HG03342 (cell line): Measurements from ENCODE around the gene MSL1.
A peak's percentile ranks its signal among the peaks of the same experiment; 100 is the strongest.

Experiments used
- ATAC-seq: cut with Tn5 transposase; IDR thresholded peaks from one replicate; pipeline ENCODE4 v1.9.1; 2021; ENCODE audit warnings: mild to moderate bottlenecking, moderate library complexity; ENCODE audit not compliant: unreplicated experiment

The MSL1 gene

DNA sequence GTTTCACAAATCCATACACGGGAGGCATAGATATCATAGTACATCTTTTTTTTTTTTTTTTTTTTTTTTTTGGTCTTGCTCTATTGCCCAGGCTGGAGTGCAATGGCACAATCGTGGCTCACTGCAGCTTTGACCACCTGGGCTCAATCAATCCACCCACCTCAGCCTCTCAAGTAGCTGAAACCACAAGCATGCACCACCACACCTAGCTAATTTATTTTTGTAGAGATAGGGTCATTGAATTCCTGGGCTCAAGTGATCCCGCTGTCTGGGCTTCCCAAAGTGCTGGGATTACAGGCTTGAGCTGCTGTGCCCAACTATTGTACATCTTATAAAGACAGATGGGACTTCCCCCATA, 52.0 kb downstream of the MSL1 start:
- ATAC-seq: no peak

DNA sequence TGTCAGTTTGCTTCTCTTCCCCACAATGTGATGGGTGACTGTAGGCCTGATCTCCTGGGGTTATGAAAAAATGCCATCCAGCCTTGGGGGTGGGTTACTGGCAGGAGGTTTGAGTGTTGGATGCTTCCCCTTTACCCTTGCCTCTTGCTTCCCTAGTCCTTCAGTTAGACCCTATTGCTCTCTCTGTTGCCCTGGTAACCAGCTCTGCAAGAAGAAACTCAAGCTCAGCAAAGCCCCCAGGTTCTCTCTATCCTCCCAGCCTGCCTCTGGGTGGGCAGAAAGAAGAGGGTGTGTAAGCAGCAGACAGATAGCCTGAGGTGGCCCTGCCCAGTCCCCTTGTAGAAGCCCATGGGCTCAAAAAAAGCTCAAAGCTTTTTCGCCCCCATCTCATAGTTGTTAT, 52.7 kb downstream of the MSL1 start:
- no peak for ATAC-seq

DNA sequence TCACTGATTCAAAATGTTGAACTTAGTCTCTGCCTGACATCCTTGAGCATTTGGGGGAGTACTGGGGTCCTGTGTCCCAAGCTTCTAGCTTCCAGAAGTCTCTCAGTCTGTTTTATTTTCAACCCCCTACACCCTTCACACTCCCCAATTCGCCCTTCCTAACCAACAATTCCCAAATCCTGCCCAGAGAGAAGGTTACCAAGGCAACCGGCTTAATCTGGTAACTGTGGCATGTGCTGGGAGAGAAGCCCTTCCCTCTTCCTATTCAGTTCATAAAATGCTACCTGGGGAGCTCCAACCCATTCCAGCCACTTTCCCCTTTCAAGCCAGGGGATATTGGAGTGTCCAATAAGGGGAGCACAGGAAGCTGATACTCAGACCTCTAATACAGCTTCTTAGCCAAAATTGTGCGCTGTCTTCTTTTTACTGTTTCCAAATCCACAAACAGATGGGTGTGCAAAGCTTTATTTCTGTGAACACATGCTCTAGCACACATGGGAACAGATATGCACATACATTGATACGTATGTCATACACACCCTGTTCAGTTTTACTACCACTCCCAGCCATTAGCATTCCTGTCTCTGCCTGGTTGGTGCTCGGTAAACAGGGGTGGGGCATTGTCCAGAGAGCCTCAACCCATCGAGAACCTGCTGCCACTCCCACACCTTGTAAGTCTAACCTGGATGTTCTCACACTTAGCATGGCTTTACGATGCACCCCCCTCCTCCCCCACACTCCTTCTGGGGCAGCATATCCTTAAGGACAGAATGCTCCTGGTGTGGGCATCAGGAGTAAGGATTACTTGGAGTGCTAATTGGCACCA, 54.4 kb downstream of the MSL1 start:
- no peak for ATAC-seq

DNA sequence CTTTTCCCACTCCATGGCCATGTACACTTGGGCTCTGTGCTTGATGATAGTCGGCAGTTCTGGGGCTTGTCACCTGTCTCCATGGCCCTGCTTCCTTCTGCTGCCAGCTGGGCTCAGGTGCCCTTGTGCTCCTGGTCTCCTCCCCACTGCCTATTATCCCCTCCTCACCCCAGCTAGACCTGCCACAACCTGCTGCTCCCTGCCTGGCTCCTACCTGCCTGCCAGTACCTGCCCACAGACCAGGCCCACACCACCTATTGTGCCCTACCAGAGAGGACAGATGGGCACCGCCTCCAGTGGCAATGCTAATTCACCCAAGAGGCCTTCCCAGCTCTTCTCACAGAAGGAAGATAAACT, 55.0 kb downstream of the MSL1 start:
- ATAC-seq: no peak

DNA sequence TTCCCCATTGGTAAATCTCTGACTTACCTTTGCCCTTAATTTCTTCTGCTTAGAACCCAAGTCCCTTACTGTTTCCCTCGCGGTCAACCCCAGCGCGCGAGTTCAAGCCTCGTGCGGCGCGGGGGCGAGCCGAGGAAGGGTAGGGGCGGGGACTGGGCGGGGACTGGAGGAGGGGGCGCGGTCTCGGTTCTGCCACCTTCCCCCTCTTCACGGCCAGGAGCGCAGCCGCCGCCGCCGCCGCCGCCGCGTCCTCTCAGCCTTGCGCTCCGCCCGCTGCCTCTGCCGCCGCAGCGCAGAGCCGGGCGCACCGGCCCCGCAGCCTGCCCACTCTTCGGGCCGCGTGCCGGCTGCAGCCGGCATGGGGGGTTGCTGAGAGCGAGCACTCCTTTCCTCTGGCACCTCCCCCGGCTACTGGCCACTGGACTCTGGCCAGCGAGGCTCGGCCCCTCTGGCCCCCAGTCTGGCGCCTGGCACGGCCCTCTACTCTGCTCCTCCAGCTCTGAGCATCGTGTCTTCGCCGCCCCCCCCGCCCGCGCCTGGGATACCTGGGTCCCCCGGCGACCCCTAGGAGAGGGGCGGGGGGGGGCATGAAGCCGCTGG, 55.6 kb downstream of the MSL1 start, which contains the start of gene RAPGEFL1:
TSS of gene RAPGEFL1 (plus strand) at position 196 of the 600 bp plus-strand sequence. CDS start at position 588, 392 bp downstream.
- peak; percentile 50 for ATAC-seq

DNA sequence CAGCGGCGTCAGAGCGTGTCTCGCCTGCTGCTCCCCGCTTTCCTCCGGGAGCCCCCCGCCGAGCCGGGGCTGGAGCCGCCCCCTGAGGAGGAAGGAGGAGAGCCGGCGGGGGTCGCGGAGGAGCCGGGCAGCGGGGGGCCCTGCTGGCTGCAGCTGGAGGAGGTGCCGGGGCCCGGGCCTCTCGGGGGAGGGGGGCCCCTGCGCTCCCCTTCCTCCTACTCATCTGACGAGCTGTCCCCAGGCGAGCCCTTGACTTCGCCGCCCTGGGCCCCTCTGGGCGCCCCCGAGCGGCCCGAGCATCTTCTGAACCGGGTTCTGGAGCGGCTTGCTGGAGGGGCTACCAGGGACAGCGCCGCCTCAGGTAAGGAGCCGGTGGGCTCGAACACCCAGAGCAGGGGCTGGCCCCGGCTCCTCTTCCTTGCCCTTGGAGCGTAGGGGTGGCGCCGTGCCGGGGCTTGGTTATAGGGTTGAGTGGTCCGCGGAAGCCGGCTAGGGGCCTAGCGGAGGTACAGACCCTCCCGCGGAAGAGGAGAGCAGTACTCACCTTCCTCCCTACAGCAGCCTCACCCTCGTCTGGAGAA, 56.3 kb downstream of the MSL1 start:
- ATAC-seq: no peak

DNA sequence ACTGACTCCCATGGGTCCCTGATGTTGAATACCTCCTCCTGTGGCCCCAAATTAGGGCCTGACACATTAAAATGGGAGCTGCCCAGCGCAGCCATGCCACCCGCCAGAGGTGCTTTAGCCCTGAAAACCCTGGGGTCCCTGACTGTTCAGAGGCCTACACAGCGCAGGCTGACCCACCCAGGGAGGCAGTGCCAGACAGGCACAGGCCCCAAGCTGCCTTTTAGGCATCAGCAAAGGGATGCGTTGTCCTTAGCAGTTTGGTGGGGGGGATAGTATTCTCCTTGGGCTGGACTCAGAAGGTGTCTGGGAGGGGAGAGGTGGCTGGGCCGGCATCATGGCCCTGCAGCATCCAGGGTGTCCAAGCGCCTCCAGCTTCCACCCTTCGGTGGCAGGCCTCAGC, 56.9 kb downstream of the MSL1 start:
- no peak for ATAC-seq

DNA sequence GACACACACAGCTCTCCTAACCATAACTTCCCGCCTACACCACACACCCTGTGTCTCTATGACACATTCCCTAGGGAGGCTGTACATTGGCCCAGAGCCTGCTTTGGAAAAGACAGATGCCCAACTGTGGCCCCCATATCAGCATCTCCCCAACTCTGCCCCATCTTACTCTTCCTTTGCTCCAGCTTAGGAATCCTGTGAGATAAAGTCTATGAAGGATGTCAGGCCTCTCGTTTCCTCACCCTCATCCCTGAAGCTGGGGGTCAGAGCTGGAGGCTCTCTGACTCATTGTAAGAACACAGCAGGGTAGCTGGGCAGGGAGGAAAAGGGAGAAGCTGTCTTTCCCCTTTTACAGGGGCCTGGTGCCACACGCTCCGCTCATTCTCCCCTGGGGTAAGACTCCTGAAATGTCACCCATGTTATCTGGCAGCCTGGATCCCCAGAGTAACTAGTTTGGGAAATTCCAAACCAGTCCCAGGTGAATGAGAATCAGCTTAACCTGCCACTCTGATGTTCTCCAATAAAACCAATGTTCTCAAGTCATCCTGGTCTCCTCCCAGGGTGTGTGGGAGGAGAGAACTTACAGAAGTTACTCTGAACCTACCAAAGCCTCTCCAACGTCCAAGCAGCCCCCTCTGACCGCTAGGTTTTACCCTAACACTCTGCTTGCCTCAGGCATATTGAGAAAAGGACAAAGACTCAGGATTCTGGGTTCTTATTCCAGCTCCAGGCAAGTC, 58.3 kb downstream of the MSL1 start:
- ATAC-seq: no peak

DNA sequence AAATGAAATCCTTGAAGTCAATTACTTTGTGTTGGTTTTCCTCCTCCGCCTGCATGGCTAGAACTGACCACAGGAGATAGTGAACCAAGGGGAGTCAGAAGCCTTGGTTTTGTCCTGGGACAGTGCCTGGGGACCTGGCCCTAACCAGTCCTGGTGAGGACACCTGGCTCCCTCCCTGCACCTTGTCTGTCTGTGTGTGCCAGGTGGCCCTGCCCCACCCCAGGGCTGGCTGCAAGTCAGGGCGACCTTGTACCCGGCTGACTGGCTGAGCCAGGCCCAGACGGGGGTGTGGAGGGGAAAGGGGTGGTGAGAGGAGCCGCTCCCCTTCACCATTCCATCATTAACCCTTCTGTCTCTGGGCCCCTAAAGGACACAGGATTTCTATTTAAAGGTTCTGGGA, 58.9 kb downstream of the MSL1 start:
- ATAC-seq: no peak

DNA sequence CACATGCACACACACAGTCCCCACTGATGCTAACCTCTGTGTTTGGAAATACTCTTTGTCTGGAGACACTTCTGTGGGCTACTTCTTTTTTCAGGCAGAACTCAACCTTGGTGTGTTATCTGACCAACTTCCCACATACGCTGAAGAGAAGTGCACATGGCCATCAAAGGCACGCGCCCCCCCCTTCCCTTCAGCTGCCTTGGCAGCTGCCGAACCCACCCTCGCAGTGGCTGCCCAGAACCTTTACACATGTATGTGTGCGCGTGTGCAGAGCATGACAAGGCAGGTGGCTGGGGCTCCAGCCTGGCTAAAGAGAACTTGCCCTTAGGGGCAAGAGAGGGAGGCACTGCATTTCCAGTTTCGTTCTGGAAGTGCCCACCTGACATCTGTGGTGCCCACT, 59.4 kb downstream of the MSL1 start:
- ATAC-seq: no peak

DNA sequence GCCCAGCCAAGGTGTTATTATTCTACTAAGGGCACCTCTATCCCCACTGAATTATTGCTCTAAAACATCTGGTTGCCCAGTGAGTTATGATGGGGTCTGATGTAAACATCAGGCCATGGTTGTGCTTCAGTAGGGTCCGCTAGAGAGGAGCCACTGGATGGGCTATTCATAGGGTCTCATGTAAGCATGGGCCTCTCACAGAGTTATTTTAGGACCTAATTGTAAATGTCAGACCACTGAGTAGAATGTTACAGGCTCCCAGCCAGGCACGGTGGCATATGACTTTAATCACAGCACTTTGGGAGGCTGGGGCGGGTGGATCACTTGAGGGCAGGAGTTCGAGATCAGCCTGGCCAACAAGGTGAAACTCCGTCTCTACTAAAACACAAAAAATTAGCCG, 60.8 kb downstream of the MSL1 start:
- ATAC-seq: no peak
